ENCODE measurements around the gene LHX2.

- TF ChIP-seq CTCF (IDR thresholded peaks at IDR 0.05): no peak
- TF ChIP-seq POLR2A (IDR thresholded peaks at IDR 0.05): no peak
- no peak for TF ChIP-seq POLR2AphosphoS5 (IDR thresholded peaks at IDR 0.05)
These were observed 11.3 kb upstream of the LHX2 start for GRCh38 chr9:124000161-124000783.
